NOMO-1 treated with dmso at 0.1 percent for 144 hours (cell line): Measurements from ENCODE around the gene BRD9.
"Not testable (repeated sequence)": the region's sequence is repeated elsewhere in the genome, so short reads cannot be mapped to it uniquely, and the experiment has no call there.

Source experiments
- DNase-seq: peaks from one replicate; lab custom pipeline; 2025; ENCODE audit not compliant: unreplicated experiment; lab: John Stamatoyannopoulos, UW

The BRD9 gene

GRCh38 chr5:923281-923873 lies 30.8 kb upstream of the BRD9 start:
- DNase-seq: peak; percentile 81

GRCh38 chr5:922436-923280 lies 30.1 kb upstream of the BRD9 start:
- no peak for DNase-seq

GRCh38 chr5:921456-922435 lies 29.1 kb upstream of the BRD9 start:
- DNase-seq: no peak

GRCh38 chr5:920321-920720 lies 27.7 kb upstream of the BRD9 start:
- no peak for DNase-seq

GRCh38 chr5:919356-920000 lies 26.9 kb upstream of the BRD9 start:
- DNase-seq: no peak

GRCh38 chr5:918717-919116 lies 26.1 kb upstream of the BRD9 start:
- DNase-seq: not testable (repeated sequence)

- DNase-seq: no peak
Measured at GRCh38 chr5:916441-917293, 24.1 kb upstream of the BRD9 start.

- no peak for DNase-seq
Measured at GRCh38 chr5:915946-916345, 23.3 kb upstream of the BRD9 start.

- not testable (repeated sequence) for DNase-seq
Measured at GRCh38 chr5:915346-915745, 22.7 kb upstream of the BRD9 start.

- no peak for DNase-seq
Measured at GRCh38 chr5:914612-915011, 22.0 kb upstream of the BRD9 start.

GRCh38 chr5:914174-914573 lies 21.6 kb upstream of the BRD9 start:
- DNase-seq: no peak

GRCh38 chr5:912280-913091 lies 19.9 kb upstream of the BRD9 start:
- DNase-seq: no peak

GRCh38 chr5:911601-912000 lies 19.0 kb upstream of the BRD9 start:
- DNase-seq: no peak

GRCh38 chr5:910769-911160 lies 18.2 kb upstream of the BRD9 start:
- no peak for DNase-seq

- DNase-seq: no peak
Measured at GRCh38 chr5:909994-910768, 17.6 kb upstream of the BRD9 start.

GRCh38 chr5:909086-909485 lies 16.5 kb upstream of the BRD9 start:
- DNase-seq: no peak

- DNase-seq: no peak
Measured at GRCh38 chr5:908172-908571, 15.6 kb upstream of the BRD9 start.

- no peak for DNase-seq
Measured at GRCh38 chr5:907366-907910, 14.8 kb upstream of the BRD9 start.
